Subcutaneous adipose tissue (tissue), 4 donors: ENCODE results near the gene FOLR2. TPM values are rescaled to one million over a fixed set of nuclear protein-coding genes. Genes with fewer than 3 reads are reported as not detected.

ENCODE experiments used
- CTCF ChIP-seq: fragments of 450-650 bp; IDR thresholded peaks from one replicate; pipeline ENCODE4 v1.5.1; 2016; ENCODE audit warnings: low read depth, mild to moderate bottlenecking, control low read depth, antibody characterized with exemption, moderate library complexity
- total RNA-seq, 4 donors: library from RNA; depleted of rRNA; stranded (reverse); fragments of >200 nt; gene quantifications; one replicate each; pipeline ENCODE4 v1.1.0, GENCODE V29; 2016

Gene FOLR2
- total RNA-seq, 4 donors from 2014 or later, result 75.9 to 140 (median 136) TPM

GRCh38 chr11:72239849-72240460 is 23.4 kb downstream of the FOLR2 start:
- TF ChIP-seq CTCF, result no peak

GRCh38 chr11:72240461-72241290 is 24.1 kb downstream of the FOLR2 start:
- no peak for TF ChIP-seq CTCF

- no peak for TF ChIP-seq CTCF
These were observed 24.7 kb downstream of the FOLR2 start for GRCh38 chr11:72241291-72241781.

GRCh38 chr11:72242141-72242540 is 25.5 kb downstream of the FOLR2 start:
- no peak for TF ChIP-seq CTCF

- TF ChIP-seq CTCF, result no peak
These were observed 26.8 kb downstream of the FOLR2 start for GRCh38 chr11:72243173-72244059.

GRCh38 chr11:72244060-72244360 is 27.4 kb downstream of the FOLR2 start, which contains the start of gene PHOX2A:
TSS of gene PHOX2A (minus strand) at chr11:72244176. CDS start at chr11:72244004, 172 bp downstream.
- no peak for TF ChIP-seq CTCF
